NT2/D1 (cell line): Measurements from ENCODE around the gene ENOX1.

ENCODE experiments used
- SUZ12 ChIP-seq: IDR thresholded peaks from 2 replicates; pipeline ENCODE4 v1.6.1; 2011; ENCODE audit not compliant: insufficient read length, insufficient read depth; ENCODE audit errors: extremely low read depth
- YY1 ChIP-seq: IDR thresholded peaks from 2 replicates; pipeline ENCODE4 v1.6.1; 2011; ENCODE audit not compliant: insufficient read length, insufficient read depth

DNA sequence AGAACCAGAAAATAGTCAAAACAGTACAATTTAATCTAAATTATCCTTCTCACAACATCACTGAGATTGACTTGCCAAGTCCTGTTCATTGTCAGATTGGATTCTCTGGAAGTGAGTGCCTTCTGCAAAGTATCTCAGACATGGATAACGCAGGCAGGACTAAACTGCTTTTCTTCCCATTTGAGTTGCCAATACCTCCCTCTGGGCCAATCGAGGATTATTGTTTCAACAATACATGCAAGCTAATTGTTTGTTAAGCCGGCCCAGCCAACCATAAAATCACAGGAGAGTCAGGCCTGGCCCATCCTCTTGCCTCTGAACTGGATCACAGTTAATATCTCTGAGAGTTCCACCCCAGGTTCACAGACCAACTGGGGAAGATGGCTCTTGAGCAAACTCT is 240.0 kb downstream of the ENOX1 start:
- TF ChIP-seq SUZ12 (no peak), YY1 (no peak)
